Vagina (tissue), 2 donors: ENCODE measurements around the gene LYSMD2. TPM values are rescaled to one million over a fixed set of nuclear protein-coding genes. Genes with fewer than 3 reads are reported as not detected.

ENCODE experiments used
- DNase-seq, 2 donors: peaks; one replicate each; pipeline ENCODE4 v3.0.0-alpha.2; 2017; ENCODE audit errors: extremely low spot score in 2 of 2
- H3K27ac ChIP-seq: fragments of 200-600 bp; sonication (generic); one replicate; pipeline ENCODE4 v1.5.1; 2019
- H3K27me3 ChIP-seq: fragments of 200-600 bp; sonication (generic); one replicate; pipeline ENCODE4 v1.5.1; 2019
- H3K36me3 ChIP-seq, 2 donors: fragments of 200-600 bp; sonication (generic); one replicate each; pipeline ENCODE4 v1.5.1; 2017 to 2019
- H3K4me1 ChIP-seq: fragments of 200-600 bp; sonication (generic); one replicate; pipeline ENCODE4 v1.5.1; 2019
- H3K4me3 ChIP-seq, 2 donors: fragments of 200-600 bp; sonication (generic); 1 replicate in 1 of 2; 2 replicates in 1 of 2; pipeline ENCODE4 v1.5.1; 2016 to 2019
- H3K9me3 ChIP-seq: fragments of 200-600 bp; sonication (generic); one replicate; pipeline ENCODE4 v1.5.1; 2019
- CTCF ChIP-seq, 3 experiments: fragments of 450-650 bp in 2 of 3; fragments of 200-600 bp in 1 of 3; sonication (generic) in 1 of 3; IDR thresholded peaks; one replicate each; pipeline ENCODE4 v1.5.1; 2017 to 2019; ENCODE audit warnings: antibody characterized with exemption in 3 of 3, mild to moderate bottlenecking in 2 of 3, moderate library complexity in 2 of 3
- POLR2A ChIP-seq, 2 donors: fragments of 450-650 bp; IDR thresholded peaks; one replicate each; pipeline ENCODE4 v1.6.1; 2017; ENCODE audit warnings: antibody characterized with exemption in 2 of 2, mild to moderate bottlenecking in 2 of 2, moderate library complexity in 2 of 2
- POLR2AphosphoS5 ChIP-seq, 2 donors: sonication (generic); formaldehyde crosslinking; IDR thresholded peaks; one replicate each; pipeline ENCODE4 v1.9.0; 2017; ENCODE audit warnings: antibody characterized with exemption in 2 of 2, mild to moderate bottlenecking in 2 of 2, low read depth in 1 of 2; ENCODE audit not compliant: insufficient read depth in 1 of 2
- intact Hi-C: fragments of 100-400 bp; cut with DNase I; formaldehyde crosslinking; loops from one replicate; pipeline ENCODE4 v1.15.1; 2023
- total RNA-seq: library from RNA; depleted of rRNA; stranded (reverse); fragments of >200 nt; gene quantifications from one replicate; pipeline ENCODE4 v1.2.3, GENCODE V29; 2016

Gene LYSMD2
- total RNA-seq, 1 donor from 2014 or later = 16.9 TPM

GRCh38 chr15:51754267-51754666, 16.8 kb upstream of the LYSMD2 start:
- DNase-seq = no peak
- intact Hi-C loops = no loop called here
- Histone ChIP-seq H3K27ac (no peak overlapping the region), H3K4me3 (no peak overlapping the region), H3K9me3 (no peaks in the 10 kb centered on the region), H3K27me3 (no peaks in the 10 kb centered on the region), H3K4me1 (peaks cover 18% of the 10 kb centered on the region), H3K36me3 (no peaks in the 10 kb centered on the region)
- TF ChIP-seq POLR2AphosphoS5 (IDR thresholded peaks at IDR 0.05; ENCODE audit: insufficient read depth in 1 of 2, low read depth in 1 of 2) (no peak), CTCF (IDR thresholded peaks at IDR 0.05) (no peak), POLR2A (IDR thresholded peaks at IDR 0.05) (no peak)

- H3K27ac ChIP-seq = no peak overlapping the region
- no peaks in the 10 kb centered on the region for H3K36me3 ChIP-seq
- DNase-seq = peak in 1 of 2 donors; percentile 22
- H3K4me1 ChIP-seq = peaks cover 18% of the 10 kb centered on the region
- H3K4me3 ChIP-seq = no peak overlapping the region
- H3K27me3 ChIP-seq = no peaks in the 10 kb centered on the region
- no peaks in the 10 kb centered on the region for H3K9me3 ChIP-seq
- intact Hi-C loops = no loop called here
- TF ChIP-seq POLR2A (IDR thresholded peaks at IDR 0.05) (no peak), POLR2AphosphoS5 (IDR thresholded peaks at IDR 0.05; ENCODE audit: insufficient read depth in 1 of 2, low read depth in 1 of 2) (no peak), CTCF (IDR thresholded peaks at IDR 0.05) (no peak)
Observed at GRCh38 chr15:51752888-51753287, 15.4 kb upstream of the LYSMD2 start.

- Histone ChIP-seq H3K27ac (peak overlapping the region; percentile 84), H3K36me3 (no peaks in the 10 kb centered on the region), H3K4me3 (peak overlapping the region; percentile 67 to 90), H3K9me3 (no peaks in the 10 kb centered on the region), H3K4me1 (peaks cover 18% of the 10 kb centered on the region), H3K27me3 (no peaks in the 10 kb centered on the region)
- DNase-seq = peak in 1 of 2 donors; percentile 88
- no peak for TF ChIP-seq CTCF (IDR thresholded peaks at IDR 0.05)
- intact Hi-C loops = no loop called here
Observed at GRCh38 chr15:51751697-51752683, 14.5 kb upstream of the LYSMD2 start.

GRCh38 chr15:51750792-51751696, 13.6 kb upstream of the LYSMD2 start, which contains the start of gene TMOD2:
TMOD2 (plus strand) TSS chr15:51751597; CDS start chr15:51766442, 14,845 bp downstream.
- H3K36me3 ChIP-seq = no peaks in the 10 kb centered on the region
- TF ChIP-seq POLR2AphosphoS5 (IDR thresholded peaks at IDR 0.05; ENCODE audit: insufficient read depth in 1 of 2, low read depth in 1 of 2) = no peak
- TF ChIP-seq CTCF (IDR thresholded peaks at IDR 0.05) = no peak
- peak in 1 of 2 donors; percentile 5 for TF ChIP-seq POLR2A (IDR thresholded peaks at IDR 0.05)
- peak in 1 of 2 donors; percentile 89 for DNase-seq
- intact Hi-C loops = no loop called here
- H3K4me3 ChIP-seq = peak within 1 kb of the TSS; percentile 67 to 90
- no peaks in the 10 kb centered on the region for H3K9me3 ChIP-seq
- H3K4me1 ChIP-seq = peaks cover 18% of the 10 kb centered on the region
- no peaks in the 10 kb centered on the region for H3K27me3 ChIP-seq
- peak within 1 kb of the TSS; percentile 84 for H3K27ac ChIP-seq
